ENCODE results near the gene NTS. TPM values are rescaled to one million over a fixed set of nuclear protein-coding genes. Genes with fewer than 3 reads are reported as not detected.
A peak's percentile ranks its signal among the peaks of the same experiment; 100 is the strongest.

NTS gene
- total and polyA plus RNA-seq, 2 of the 4 experiments (the other 2 are of a cell fraction), result not detected

DNA sequence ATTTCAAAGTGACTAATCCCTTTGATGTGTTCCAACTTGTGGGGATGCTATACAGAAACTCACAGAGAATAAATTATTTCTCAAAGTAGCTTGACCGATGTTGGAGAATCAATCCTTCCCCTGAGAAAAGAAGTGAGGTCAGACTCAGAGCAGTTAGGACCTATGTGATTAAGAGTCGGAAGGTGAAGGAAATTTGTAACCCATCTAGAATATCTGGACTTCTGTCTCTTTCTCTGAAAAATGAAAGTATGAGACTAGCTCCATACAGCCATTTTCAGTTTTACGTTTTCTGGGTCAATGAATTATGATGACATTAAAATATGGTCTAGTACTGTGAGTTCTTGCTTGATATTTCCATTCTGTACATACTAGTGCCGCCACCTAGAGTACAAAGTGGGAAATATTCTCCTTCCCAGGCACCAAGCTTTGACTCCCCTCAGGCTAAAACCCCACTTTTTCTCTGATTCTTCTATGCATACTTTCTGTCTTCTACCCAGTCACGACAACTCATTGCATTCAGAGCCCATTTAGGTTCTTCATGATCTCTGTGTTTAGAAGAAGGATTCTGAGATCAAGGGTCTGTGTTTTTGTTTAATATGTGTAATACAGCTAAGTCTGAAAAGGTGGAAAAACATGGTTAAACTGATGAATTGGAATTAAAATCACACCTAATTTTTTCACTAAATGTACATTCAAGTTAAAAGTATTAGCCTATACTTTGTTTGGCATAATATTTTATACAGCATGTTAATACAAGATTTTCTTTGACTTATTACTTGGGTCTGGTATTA, 6.9 kb upstream of the NTS start:
- H2BK5ac ChIP-seq (ENCODE audit: low read depth, low read length, poor library complexity, severe bottlenecking), result no peak overlapping the region
- peak; percentile 92 for ATAC-seq (ENCODE audit: low read depth)
- H3K9me1 ChIP-seq (ENCODE audit: insufficient read depth, low read length), result no peaks in the 10 kb centered on the region
- no peak overlapping the region for H4K91ac ChIP-seq (ENCODE audit: insufficient read depth, low read depth, low read length)
- H2AK9ac ChIP-seq (replicated peaks; ENCODE audit: low read depth, low read length, poor library complexity), result no peak overlapping the region
- no peak overlapping the region for H2BK20ac ChIP-seq (ENCODE audit: low read depth, low read length)
- intact Hi-C loops (cut with micrococcal nuclease) (loop anchor here (1.0 kb wide), 2 partner anchors 292 to 399 kb away; no protein-coding TSS in a partner anchor), in situ Hi-C loops (cut with MboI; ENCODE audit: low sequenced_read_pairs) (loop anchor here (5.0 kb wide), 2 partner anchors 290 to 400 kb away; no protein-coding TSS in a partner anchor), dilution Hi-C loops (cut with HindIII; ENCODE audit: low sequenced_read_pairs, unreplicated experiment) (no loop called here)
- no peak overlapping the region for H2BK15ac ChIP-seq (ENCODE audit: low read depth, low read length)
- H3K27ac ChIP-seq (ENCODE audit: insufficient read depth, low read length), result no peak overlapping the region
- no peaks in the 10 kb centered on the region for H3K27me3 ChIP-seq (ENCODE audit: control insufficient read depth, insufficient read depth, low read length)
- no peak overlapping the region for H2AK5ac ChIP-seq (ENCODE audit: low read depth, low read length)
- H4K5ac ChIP-seq (ENCODE audit: low read depth, low read length), result no peak overlapping the region
- no peak overlapping the region for H2BK120ac ChIP-seq (ENCODE audit: low read depth, low read length)
- no TSS peak for BruUV-seq (replicated peaks)
- DNase-seq, result peak; percentile 61
- H4K20me1 ChIP-seq (ENCODE audit: insufficient read depth, low read length), result no peaks in the 10 kb centered on the region
- no peak overlapping the region for H3K23ac ChIP-seq (ENCODE audit: low read depth, low read length)
- no peak overlapping the region for H3K4me3 ChIP-seq (ENCODE audit: insufficient read depth, low read depth, low read length)
- no peak overlapping the region for H3K18ac ChIP-seq (ENCODE audit: low read depth, low read length)
- H3K9ac ChIP-seq (ENCODE audit: low read depth, low read length), result no peak overlapping the region
- H4K8ac ChIP-seq (ENCODE audit: low read depth in 2 of 2, low read length in 2 of 2), result no peak overlapping the region
- CTCF ChIA-PET, result interaction anchor here (0.6 to 1.9 kb wide), 13 partner anchors 11 to 399 kb away, joined by 3 to 15 read pairs (median 4); no protein-coding TSS in a partner anchor
- no peaks in the 10 kb centered on the region for H3K4me1 ChIP-seq (ENCODE audit: control insufficient read depth, insufficient read depth, low read length)
- POLR2A ChIA-PET (ENCODE audit: unreplicated experiment), result no interaction called here
- no peak overlapping the region for H3K4ac ChIP-seq (ENCODE audit: low read depth, low read length)
- no peak overlapping the region for H3K56ac ChIP-seq (ENCODE audit: extremely low read depth, insufficient read depth, low read length)
- H3K9me3 ChIP-seq (ENCODE audit: control insufficient read depth, insufficient read depth, low read length), result no peaks in the 10 kb centered on the region
- no peak overlapping the region for H2AFZ ChIP-seq (replicated peaks; ENCODE audit: low read length, poor library complexity)
- no peaks in the 10 kb centered on the region for H3K79me1 ChIP-seq (ENCODE audit: low read depth in 1 of 2, low read length in 2 of 2)
- no peak for TF ChIP-seq CHD1 (IDR thresholded peaks at IDR 0.05; ENCODE audit: low read depth, low read length)
- peak; percentile 79 for TF ChIP-seq RAD21 (IDR thresholded peaks at IDR 0.05; ENCODE audit: low read length)
- TF ChIP-seq, protein P1, sequence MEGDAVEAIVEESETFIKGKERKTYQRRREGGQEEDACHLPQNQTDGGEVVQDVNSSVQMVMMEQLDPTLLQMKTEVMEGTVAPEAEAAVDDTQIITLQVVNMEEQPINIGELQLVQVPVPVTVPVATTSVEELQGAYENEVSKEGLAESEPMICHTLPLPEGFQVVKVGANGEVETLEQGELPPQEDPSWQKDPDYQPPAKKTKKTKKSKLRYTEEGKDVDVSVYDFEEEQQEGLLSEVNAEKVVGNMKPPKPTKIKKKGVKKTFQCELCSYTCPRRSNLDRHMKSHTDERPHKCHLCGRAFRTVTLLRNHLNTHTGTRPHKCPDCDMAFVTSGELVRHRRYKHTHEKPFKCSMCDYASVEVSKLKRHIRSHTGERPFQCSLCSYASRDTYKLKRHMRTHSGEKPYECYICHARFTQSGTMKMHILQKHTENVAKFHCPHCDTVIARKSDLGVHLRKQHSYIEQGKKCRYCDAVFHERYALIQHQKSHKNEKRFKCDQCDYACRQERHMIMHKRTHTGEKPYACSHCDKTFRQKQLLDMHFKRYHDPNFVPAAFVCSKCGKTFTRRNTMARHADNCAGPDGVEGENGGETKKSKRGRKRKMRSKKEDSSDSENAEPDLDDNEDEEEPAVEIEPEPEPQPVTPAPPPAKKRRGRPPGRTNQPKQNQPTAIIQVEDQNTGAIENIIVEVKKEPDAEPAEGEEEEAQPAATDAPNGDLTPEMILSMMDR (conservative IDR thresholded peaks at IDR 0.05; ENCODE audit: low read depth, low read length), result peak; percentile 79
- TF ChIP-seq SMC3 (IDR thresholded peaks at IDR 0.05; ENCODE audit: low read depth, low read length), result peak; percentile 69
- no peak for TF ChIP-seq POLR2A (IDR thresholded peaks at IDR 0.05; ENCODE audit: low read depth, low read length)
- TF ChIP-seq, protein P2, sequence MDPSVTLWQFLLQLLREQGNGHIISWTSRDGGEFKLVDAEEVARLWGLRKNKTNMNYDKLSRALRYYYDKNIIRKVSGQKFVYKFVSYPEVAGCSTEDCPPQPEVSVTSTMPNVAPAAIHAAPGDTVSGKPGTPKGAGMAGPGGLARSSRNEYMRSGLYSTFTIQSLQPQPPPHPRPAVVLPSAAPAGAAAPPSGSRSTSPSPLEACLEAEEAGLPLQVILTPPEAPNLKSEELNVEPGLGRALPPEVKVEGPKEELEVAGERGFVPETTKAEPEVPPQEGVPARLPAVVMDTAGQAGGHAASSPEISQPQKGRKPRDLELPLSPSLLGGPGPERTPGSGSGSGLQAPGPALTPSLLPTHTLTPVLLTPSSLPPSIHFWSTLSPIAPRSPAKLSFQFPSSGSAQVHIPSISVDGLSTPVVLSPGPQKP (IDR thresholded peaks at IDR 0.05; ENCODE audit: borderline replicate concordance, low read depth, low read length), result no peak
- H3K14ac ChIP-seq (replicated peaks; ENCODE audit: low read depth, low read length), result no peak overlapping the region
- H3K36me3 ChIP-seq (ENCODE audit: control insufficient read depth, insufficient read depth, low read length), result no peaks in the 10 kb centered on the region
- no CpG with 5 or more reads among the region's 5 CpGs for WGBS, 2 experiments (ENCODE audit: extremely low coverage in 2 of 2, insufficient read length in 1 of 2)
- H3K4me2 ChIP-seq (ENCODE audit: low read depth, low read length), result no peak overlapping the region

Measured in IMR-90 (cell line).